Measurements from ENCODE around the gene IGF2R.

IGF2R gene

DNA sequence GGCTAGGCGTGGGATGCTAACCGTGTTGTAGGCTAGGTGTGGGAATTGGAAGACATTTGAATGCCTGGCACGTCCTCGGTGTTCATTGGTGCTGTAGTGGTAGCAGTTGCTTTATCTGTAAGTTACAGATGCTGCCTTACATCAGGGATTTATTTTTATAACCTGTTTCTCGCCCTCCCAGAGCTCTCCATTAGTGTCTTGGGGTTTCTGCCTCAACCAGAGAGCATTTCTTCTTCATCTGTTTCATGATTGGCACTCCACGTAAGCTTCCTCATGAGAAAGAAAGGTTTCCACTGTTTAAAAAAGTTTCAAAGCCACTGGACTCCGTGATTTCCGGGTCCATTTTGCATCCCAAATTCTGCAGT, 9.0 kb downstream of the IGF2R start:
- no peaks in the 10 kb centered on the region for H3K27me3 ChIP-seq (ENCODE audit: control insufficient read depth, low read length)
- H3K9me3 ChIP-seq (ENCODE audit: control insufficient read depth, insufficient read depth, low read length), result no peaks in the 10 kb centered on the region
- peaks cover 20% of the 10 kb centered on the region for H4K20me1 ChIP-seq (ENCODE audit: control insufficient read depth, insufficient read depth, low read depth, low read length)
- H3K4me3 ChIP-seq (ENCODE audit: low read length), result no peak overlapping the region
- TF ChIP-seq, protein P1, sequence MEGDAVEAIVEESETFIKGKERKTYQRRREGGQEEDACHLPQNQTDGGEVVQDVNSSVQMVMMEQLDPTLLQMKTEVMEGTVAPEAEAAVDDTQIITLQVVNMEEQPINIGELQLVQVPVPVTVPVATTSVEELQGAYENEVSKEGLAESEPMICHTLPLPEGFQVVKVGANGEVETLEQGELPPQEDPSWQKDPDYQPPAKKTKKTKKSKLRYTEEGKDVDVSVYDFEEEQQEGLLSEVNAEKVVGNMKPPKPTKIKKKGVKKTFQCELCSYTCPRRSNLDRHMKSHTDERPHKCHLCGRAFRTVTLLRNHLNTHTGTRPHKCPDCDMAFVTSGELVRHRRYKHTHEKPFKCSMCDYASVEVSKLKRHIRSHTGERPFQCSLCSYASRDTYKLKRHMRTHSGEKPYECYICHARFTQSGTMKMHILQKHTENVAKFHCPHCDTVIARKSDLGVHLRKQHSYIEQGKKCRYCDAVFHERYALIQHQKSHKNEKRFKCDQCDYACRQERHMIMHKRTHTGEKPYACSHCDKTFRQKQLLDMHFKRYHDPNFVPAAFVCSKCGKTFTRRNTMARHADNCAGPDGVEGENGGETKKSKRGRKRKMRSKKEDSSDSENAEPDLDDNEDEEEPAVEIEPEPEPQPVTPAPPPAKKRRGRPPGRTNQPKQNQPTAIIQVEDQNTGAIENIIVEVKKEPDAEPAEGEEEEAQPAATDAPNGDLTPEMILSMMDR (IDR thresholded peaks at IDR 0.05; ENCODE audit: low read depth, low read length, poor library complexity, severe bottlenecking), result no peak
- TF ChIP-seq EZH2phosphoT487 (IDR thresholded peaks at IDR 0.05; ENCODE audit: borderline replicate concordance, low read length), result no peak
- no peaks in the 10 kb centered on the region for H3K36me3 ChIP-seq (ENCODE audit: control insufficient read depth, low read length)
- H3K9me2 ChIP-seq (replicated peaks; ENCODE audit: control insufficient read depth, low read length), result no peaks in the 10 kb centered on the region
- peaks cover 49% of the 10 kb centered on the region for H3K4me1 ChIP-seq (ENCODE audit: control insufficient read depth, low read length)
- H3K79me2 ChIP-seq (ENCODE audit: control insufficient read depth, low read length), result peaks cover 96% of the 10 kb centered on the region
- H3K27ac ChIP-seq (ENCODE audit: low read depth, low read length), result no peak overlapping the region
- H3K4me2 ChIP-seq (ENCODE audit: low read length), result peak overlapping the region; percentile 54; the same call in 1 of the 2 replicates
- H3F3A ChIP-seq (ENCODE audit: control insufficient read depth, insufficient read depth), result no peaks in the 10 kb centered on the region

DNA sequence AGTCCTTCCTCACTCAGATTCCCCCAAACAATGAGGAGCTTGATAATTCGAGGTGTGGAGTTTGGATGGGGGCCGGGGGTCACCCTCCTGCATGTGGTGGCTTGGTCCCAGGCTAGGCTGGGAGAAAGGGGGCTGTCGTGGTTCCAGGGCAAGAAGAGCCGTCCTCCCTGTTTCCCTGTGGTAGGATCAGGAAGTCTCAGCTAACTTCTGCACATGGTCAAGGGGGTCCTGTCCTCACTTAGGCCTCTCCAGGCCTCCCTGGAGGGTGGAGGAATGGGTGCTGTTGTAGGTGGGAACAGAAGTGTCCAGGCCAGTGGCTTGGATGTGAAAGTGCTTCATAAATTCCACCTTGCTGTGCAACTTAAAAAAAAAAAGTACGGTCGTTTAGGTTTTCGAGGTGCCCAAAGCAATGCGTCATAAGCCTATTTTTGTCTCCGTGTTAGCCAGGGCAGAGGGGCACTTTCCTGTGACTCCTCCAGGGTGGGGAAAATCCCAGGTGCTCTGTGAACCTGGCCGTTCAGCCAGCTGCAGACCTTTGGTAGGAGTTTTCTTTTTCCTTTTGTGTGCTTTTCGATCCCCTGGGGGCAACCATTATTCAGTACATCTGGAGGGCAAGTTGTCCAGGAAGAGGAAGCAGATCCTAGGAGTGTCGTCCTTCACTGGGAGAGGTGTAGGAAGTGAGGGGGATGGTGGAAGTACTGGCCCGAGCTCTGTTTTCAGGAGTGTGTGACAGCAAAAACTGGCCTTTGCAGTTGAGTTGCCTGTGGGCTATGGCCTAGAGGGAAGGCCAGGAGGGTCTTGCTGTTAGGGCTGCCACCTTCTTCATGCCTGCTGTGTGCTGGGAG, 9.6 kb downstream of the IGF2R start:
- Histone ChIP-seq H3K4me2 (ENCODE audit: low read length) (peak overlapping the region; percentile 54), H3F3A (ENCODE audit: control insufficient read depth, insufficient read depth) (no peaks in the 10 kb centered on the region), H3K9me3 (ENCODE audit: control insufficient read depth, insufficient read depth, low read length) (no peaks in the 10 kb centered on the region), H4K20me1 (ENCODE audit: control insufficient read depth, insufficient read depth, low read depth, low read length) (peaks cover 20% of the 10 kb centered on the region), H3K36me3 (ENCODE audit: control insufficient read depth, low read length) (no peaks in the 10 kb centered on the region), H3K27me3 (ENCODE audit: control insufficient read depth, low read length) (no peaks in the 10 kb centered on the region), H3K9me2 (replicated peaks; ENCODE audit: control insufficient read depth, low read length) (no peaks in the 10 kb centered on the region), H3K79me2 (ENCODE audit: control insufficient read depth, low read length) (peaks cover 96% of the 10 kb centered on the region), H3K27ac (ENCODE audit: low read depth, low read length) (no peak overlapping the region), H3K4me3 (ENCODE audit: low read length) (peak overlapping the region; percentile 27), H3K4me1 (ENCODE audit: control insufficient read depth, low read length) (peaks cover 55% of the 10 kb centered on the region)
- TF ChIP-seq, protein P1 (IDR thresholded peaks at IDR 0.05; ENCODE audit: low read depth, low read length, poor library complexity, severe bottlenecking), result no peak
- TF ChIP-seq EZH2phosphoT487 (IDR thresholded peaks at IDR 0.05; ENCODE audit: borderline replicate concordance, low read length), result no peak

DNA sequence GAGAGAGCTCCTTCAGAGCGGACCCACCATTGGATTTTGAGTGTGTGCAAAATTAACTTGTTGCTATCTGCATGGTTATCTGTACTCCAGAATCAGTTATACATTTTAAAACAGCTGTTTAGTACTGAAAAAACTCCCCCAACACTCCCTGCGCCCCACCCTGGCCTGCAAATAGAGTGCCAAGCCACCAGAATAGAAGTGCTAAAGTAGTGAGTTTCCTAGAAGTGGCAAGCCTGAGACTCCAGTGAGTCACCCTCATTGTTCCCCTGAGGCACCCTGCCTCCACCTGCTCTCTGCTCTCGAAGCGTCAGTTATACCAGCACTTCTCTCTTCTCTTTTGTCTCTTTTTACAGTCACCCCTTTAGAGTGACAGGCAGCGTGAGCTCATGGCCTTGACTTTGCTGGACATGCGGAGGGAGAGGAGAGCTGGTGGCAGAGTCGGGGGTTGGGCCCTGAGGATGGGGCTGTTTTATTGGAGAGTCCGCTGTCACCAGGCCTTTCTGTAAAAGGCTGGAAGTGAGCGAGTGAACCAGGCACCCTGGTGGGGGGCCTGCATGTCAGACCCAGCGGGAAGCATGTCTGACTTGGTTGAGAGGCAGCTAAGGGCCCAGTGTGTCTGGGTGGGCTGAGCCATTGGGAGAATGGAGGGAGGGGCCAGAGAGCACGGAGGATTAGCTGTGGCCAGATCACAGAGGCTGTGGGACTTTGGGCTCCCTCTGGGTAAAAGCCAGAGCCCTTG, 10.4 kb downstream of the IGF2R start:
- Histone ChIP-seq H3K79me2 (ENCODE audit: control insufficient read depth, low read length) (peaks cover 96% of the 10 kb centered on the region), H3F3A (ENCODE audit: control insufficient read depth, insufficient read depth) (no peaks in the 10 kb centered on the region), H3K4me1 (ENCODE audit: control insufficient read depth, low read length) (peaks cover 60% of the 10 kb centered on the region), H3K27me3 (ENCODE audit: control insufficient read depth, low read length) (no peaks in the 10 kb centered on the region), H3K27ac (ENCODE audit: low read depth, low read length) (no peak overlapping the region), H3K9me2 (replicated peaks; ENCODE audit: control insufficient read depth, low read length) (no peaks in the 10 kb centered on the region), H3K9me3 (ENCODE audit: control insufficient read depth, insufficient read depth, low read length) (no peaks in the 10 kb centered on the region), H3K4me2 (ENCODE audit: low read length) (peak overlapping the region; percentile 54), H3K36me3 (ENCODE audit: control insufficient read depth, low read length) (no peaks in the 10 kb centered on the region), H3K4me3 (ENCODE audit: low read length) (peak overlapping the region; percentile 27), H4K20me1 (ENCODE audit: control insufficient read depth, insufficient read depth, low read depth, low read length) (peaks cover 21% of the 10 kb centered on the region)
- no peak for TF ChIP-seq EZH2phosphoT487 (IDR thresholded peaks at IDR 0.05; ENCODE audit: borderline replicate concordance, low read length)

DNA sequence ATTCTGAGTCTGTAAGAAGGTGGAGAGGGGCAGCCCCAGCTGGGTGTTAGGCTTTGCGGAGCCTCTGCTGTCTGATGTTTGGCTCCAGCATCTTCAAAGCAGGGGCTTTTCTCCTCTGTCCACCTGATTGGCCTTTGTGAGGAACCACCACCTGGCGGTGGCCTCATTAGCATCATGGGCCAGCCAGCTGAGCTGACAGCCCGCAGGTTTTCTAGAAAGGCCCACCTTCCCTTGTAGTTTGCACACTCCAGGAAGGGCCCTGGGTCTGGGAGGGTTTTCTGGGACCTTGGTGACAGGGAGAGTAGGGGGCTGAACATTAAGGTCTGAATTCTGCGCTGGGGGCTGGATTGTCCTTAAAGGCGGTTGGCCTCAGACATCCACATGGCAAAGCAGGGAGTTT, 11.6 kb downstream of the IGF2R start:
- H3K79me2 ChIP-seq (ENCODE audit: control insufficient read depth, low read length), result peaks cover 96% of the 10 kb centered on the region
- peaks cover 60% of the 10 kb centered on the region for H3K4me1 ChIP-seq (ENCODE audit: control insufficient read depth, low read length)
- H3K4me3 ChIP-seq (ENCODE audit: low read length), result no peak overlapping the region

More for the DNA sequence above, 11.6 kb downstream of the IGF2R start:
- H3F3A ChIP-seq (ENCODE audit: control insufficient read depth, insufficient read depth), result no peaks in the 10 kb centered on the region
- H3K27me3 ChIP-seq (ENCODE audit: control insufficient read depth, low read length), result no peaks in the 10 kb centered on the region
- no peaks in the 10 kb centered on the region for H3K9me2 ChIP-seq (replicated peaks; ENCODE audit: control insufficient read depth, low read length)
- no peak for TF ChIP-seq EZH2phosphoT487 (IDR thresholded peaks at IDR 0.05; ENCODE audit: borderline replicate concordance, low read length)
- TF ChIP-seq, protein P1 (IDR thresholded peaks at IDR 0.05; ENCODE audit: low read depth, low read length, poor library complexity, severe bottlenecking), result no peak
- H3K36me3 ChIP-seq (ENCODE audit: control insufficient read depth, low read length), result no peaks in the 10 kb centered on the region
- no peaks in the 10 kb centered on the region for H3K9me3 ChIP-seq (ENCODE audit: control insufficient read depth, insufficient read depth, low read length)
- peaks cover 25% of the 10 kb centered on the region for H4K20me1 ChIP-seq (ENCODE audit: control insufficient read depth, insufficient read depth, low read depth, low read length)
- H3K4me2 ChIP-seq (ENCODE audit: low read length), result peak overlapping the region; percentile 88; the same call in 1 of the 2 replicates
- no peak overlapping the region for H3K27ac ChIP-seq (ENCODE audit: low read depth, low read length)
